Measurements from ENCODE around the gene RPL15. TPM values are rescaled to one million over a fixed set of nuclear protein-coding genes. Genes with fewer than 3 reads are reported as not detected.
"Not testable (repeated sequence)": the region's sequence is repeated elsewhere in the genome, so short reads cannot be mapped to it uniquely, and the experiment has no call there.

The RPL15 gene
- polyA plus RNA-seq, 1 donor (not counting 4 experiments of a cell fraction or from before 2014, with no cell fraction given), result 3,052 TPM

- Histone ChIP-seq H3K9ac (ENCODE audit: control insufficient read depth, extremely low read depth, insufficient read depth, low read length) (peak overlapping the region; percentile 97), H4K20me1 (ENCODE audit: control insufficient read depth, extremely low read depth, insufficient read depth, low read length) (peaks cover 17% of the 10 kb centered on the region), H3K9me1 (ENCODE audit: control insufficient read depth, extremely low read depth, insufficient read depth, low read length) (no peaks in the 10 kb centered on the region), H3K4me1 (ENCODE audit: control insufficient read depth, extremely low read depth, insufficient read depth, low read length) (peaks cover 16% of the 10 kb centered on the region), H3K36me3 (ENCODE audit: control insufficient read depth in 2 of 2, extremely low read depth in 1 of 2, insufficient read depth in 2 of 2, low read length in 2 of 2) (peaks cover 7 to 24% of the 10 kb centered on the region in 2 experiments), H3K27me3 (ENCODE audit: control insufficient read depth, extremely low read depth, insufficient read depth, low read length) (no peaks in the 10 kb centered on the region), H3K4me3 (ENCODE audit: control insufficient read depth in 2 of 3, extremely low read depth in 1 of 3, insufficient read depth in 2 of 3, low read depth in 1 of 3, low read length in 3 of 3) (peak overlapping the region; percentile 70 to 99 (median 91)), H2AFZ (ENCODE audit: control insufficient read depth, low read length) (peak overlapping the region; percentile 88), H3K4me2 (ENCODE audit: control insufficient read depth, extremely low read depth, insufficient read depth, low read depth, low read length) (peak overlapping the region; percentile 83), H3K79me2 (ENCODE audit: control insufficient read depth, insufficient read depth, low read length) (peaks cover 30% of the 10 kb centered on the region), H3K27ac (ENCODE audit: control insufficient read depth, insufficient read depth, low read length) (peak overlapping the region; percentile 86), H3K9me3 (ENCODE audit: control insufficient read depth, low read depth, low read length) (no peaks in the 10 kb centered on the region)
- TF ChIP-seq EZH2 (IDR thresholded peaks at IDR 0.05; ENCODE audit: low read length) (no peak), CTCF (optimal IDR thresholded peaks at IDR 0.05 in 1 of 3, IDR thresholded peaks at IDR 0.05 in 1 of 3, conservative IDR thresholded peaks at IDR 0.05 in 1 of 3; ENCODE audit: extremely low read depth in 1 of 3, insufficient read depth in 2 of 3, low read length in 3 of 3) (no peak)
- no peak for DNase-seq (ENCODE audit: low read depth, low spot score)
- dilution Hi-C loops (cut with MboI; ENCODE audit: extremely low pct_ligation_motif_present, low sequenced_read_pairs), result no loop called here
- FAIRE-seq, result no peak
These were observed 613 bp upstream of the RPL15 start for GRCh38 chr3:23916152-23916885.

- H3K4me1 ChIP-seq (ENCODE audit: control insufficient read depth, extremely low read depth, insufficient read depth, low read length), result peaks cover 16% of the 10 kb centered on the region
- DNase-seq (ENCODE audit: low read depth, low spot score); H3K9me1 ChIP-seq (ENCODE audit: control insufficient read depth, extremely low read depth, insufficient read depth, low read length); H2AFZ ChIP-seq (ENCODE audit: control insufficient read depth, low read length); dilution Hi-C loops (cut with MboI; ENCODE audit: extremely low pct_ligation_motif_present, low sequenced_read_pairs); H3K27me3 ChIP-seq (ENCODE audit: control insufficient read depth, extremely low read depth, insufficient read depth, low read length); H3K9me3 ChIP-seq (ENCODE audit: control insufficient read depth, low read depth, low read length); FAIRE-seq: not testable (repeated sequence)
- H3K4me2 ChIP-seq (ENCODE audit: control insufficient read depth, extremely low read depth, insufficient read depth, low read depth, low read length), result peak overlapping the region; percentile 97
- peak overlapping the region; percentile 97 for H3K9ac ChIP-seq (ENCODE audit: control insufficient read depth, extremely low read depth, insufficient read depth, low read length)
- H3K79me2 ChIP-seq (ENCODE audit: control insufficient read depth, insufficient read depth, low read length), result peaks cover 30% of the 10 kb centered on the region
- H3K4me3 ChIP-seq (ENCODE audit: control insufficient read depth in 2 of 3, extremely low read depth in 1 of 3, insufficient read depth in 2 of 3, low read depth in 1 of 3, low read length in 3 of 3), result peak overlapping the region; percentile 91 to 99 (median 96)
- H4K20me1 ChIP-seq (ENCODE audit: control insufficient read depth, extremely low read depth, insufficient read depth, low read length), result peaks cover 17% of the 10 kb centered on the region
- H3K27ac ChIP-seq (ENCODE audit: control insufficient read depth, insufficient read depth, low read length), result peak overlapping the region; percentile 86
- H3K36me3 ChIP-seq (ENCODE audit: control insufficient read depth in 2 of 2, extremely low read depth in 1 of 2, insufficient read depth in 2 of 2, low read length in 2 of 2), result peaks cover 7 to 24% of the 10 kb centered on the region in 2 experiments
These were observed 859 bp downstream of the RPL15 start for GRCh38 chr3:23917679-23918303.

- peak overlapping the region; percentile 97 for H3K9ac ChIP-seq (ENCODE audit: control insufficient read depth, extremely low read depth, insufficient read depth, low read length)
- H3K4me3 ChIP-seq (ENCODE audit: control insufficient read depth in 2 of 3, extremely low read depth in 1 of 3, insufficient read depth in 2 of 3, low read depth in 1 of 3, low read length in 3 of 3), result peak overlapping the region; percentile 91 to 99 (median 96)
- H2AFZ ChIP-seq (ENCODE audit: control insufficient read depth, low read length); H3K9me3 ChIP-seq (ENCODE audit: control insufficient read depth, low read depth, low read length); dilution Hi-C loops (cut with MboI; ENCODE audit: extremely low pct_ligation_motif_present, low sequenced_read_pairs); DNase-seq (ENCODE audit: low read depth, low spot score); FAIRE-seq; H3K27me3 ChIP-seq (ENCODE audit: control insufficient read depth, extremely low read depth, insufficient read depth, low read length); H3K9me1 ChIP-seq (ENCODE audit: control insufficient read depth, extremely low read depth, insufficient read depth, low read length): not testable (repeated sequence)
- H3K27ac ChIP-seq (ENCODE audit: control insufficient read depth, insufficient read depth, low read length), result peak overlapping the region; percentile 86
- peaks cover 30% of the 10 kb centered on the region for H3K79me2 ChIP-seq (ENCODE audit: control insufficient read depth, insufficient read depth, low read length)
- H3K4me1 ChIP-seq (ENCODE audit: control insufficient read depth, extremely low read depth, insufficient read depth, low read length), result peaks cover 16% of the 10 kb centered on the region
- H3K4me2 ChIP-seq (ENCODE audit: control insufficient read depth, extremely low read depth, insufficient read depth, low read depth, low read length), result peak overlapping the region; percentile 97
- H4K20me1 ChIP-seq (ENCODE audit: control insufficient read depth, extremely low read depth, insufficient read depth, low read length), result peaks cover 17% of the 10 kb centered on the region
- H3K36me3 ChIP-seq (ENCODE audit: control insufficient read depth in 2 of 2, extremely low read depth in 1 of 2, insufficient read depth in 2 of 2, low read length in 2 of 2), result peaks cover 7 to 24% of the 10 kb centered on the region in 2 experiments
These were observed 1.4 kb downstream of the RPL15 start for GRCh38 chr3:23918331-23918730.
